Activated CD4-positive, alpha-beta T cell treated with anti-CD3 and anti-CD28 coated beads, Interleukin-2, amount 50 U/mL, for 16 hours (primary cell): Measurements from ENCODE around the gene SLC2A2.
"Not testable (repeated sequence)": the region's sequence is repeated elsewhere in the genome, so short reads cannot be mapped to it uniquely, and the experiment has no call there.

Experiments used
- DNase-seq: peaks from one replicate; pipeline ENCODE4 v3.0.0-alpha.2; 2020

Gene SLC2A2

GRCh38 chr3:170982733-170983132 is 43.8 kb downstream of the SLC2A2 start:
- DNase-seq: no peak

- no peak for DNase-seq
Measured at GRCh38 chr3:170980399-170980798, 46.1 kb downstream of the SLC2A2 start.

- DNase-seq: no peak
Measured at GRCh38 chr3:170977949-170978745, 48.4 kb downstream of the SLC2A2 start.

GRCh38 chr3:170976190-170976519 is 50.4 kb downstream of the SLC2A2 start:
- no peak for DNase-seq

GRCh38 chr3:170975283-170976189 is 51.0 kb downstream of the SLC2A2 start:
- no peak for DNase-seq

- no peak for DNase-seq
Measured at GRCh38 chr3:170974872-170975271, 51.6 kb downstream of the SLC2A2 start.

- DNase-seq: not testable (repeated sequence)
Measured at GRCh38 chr3:170972917-170973316, 53.6 kb downstream of the SLC2A2 start.

- DNase-seq: no peak
Measured at GRCh38 chr3:170967126-170967525, 59.4 kb downstream of the SLC2A2 start.

GRCh38 chr3:170966495-170966894 is 60.0 kb downstream of the SLC2A2 start:
- DNase-seq: no peak

GRCh38 chr3:170962411-170962810 is 64.1 kb downstream of the SLC2A2 start:
- DNase-seq: peak; percentile 13

- DNase-seq: peak; percentile 26
Measured at GRCh38 chr3:170961616-170962400, 64.7 kb downstream of the SLC2A2 start.

- no peak for DNase-seq
Measured at GRCh38 chr3:170959457-170959856, 67.1 kb downstream of the SLC2A2 start.

GRCh38 chr3:170956647-170957046 is 69.9 kb downstream of the SLC2A2 start:
- no peak for DNase-seq

- DNase-seq: no peak
Measured at GRCh38 chr3:170953736-170954135, 72.8 kb downstream of the SLC2A2 start.

- DNase-seq: no peak
Measured at GRCh38 chr3:170953229-170953628, 73.3 kb downstream of the SLC2A2 start.

- DNase-seq: no peak
Measured at GRCh38 chr3:170949211-170949610, 77.3 kb downstream of the SLC2A2 start.

GRCh38 chr3:170947018-170947769 is 79.3 kb downstream of the SLC2A2 start:
- no peak for DNase-seq
